Activated naive CD8-positive, alpha-beta T cell treated with anti-CD3 and anti-CD28 coated beads, Interleukin-2, amount 10 ng/mL, durations not matched to agents 7 days and 5 days (primary cell): Measurements from ENCODE around the gene FANK1. TPM values are rescaled to one million over a fixed set of nuclear protein-coding genes. Genes with fewer than 3 reads are reported as not detected.
"Not testable (repeated sequence)": the region's sequence is repeated elsewhere in the genome, so short reads cannot be mapped to it uniquely, and the experiment has no call there.

Experiments
- ATAC-seq: fragments of 150-1000 bp; cut with Tn5 transposase; one replicate; pipeline ENCODE4 v1.10.0; 2021; ENCODE audit warnings: low read depth, moderate library complexity
- POLR2A ChIA-PET: fragments of 350-600 bp; sonication (Branson Sonifier 250); formaldehyde crosslinking; loops from one replicate; lab custom pipeline; 2021; ENCODE audit warnings: antibody characterized with exemption; lab: Charles Lee
- DNase-seq: peaks from one replicate; pipeline ENCODE4 v3.0.0; 2021
- H3K27ac Mint-ChIP-seq: one replicate; pipeline ENCODE4 v1.8.0; 2022; ENCODE audit warnings: mild to moderate bottlenecking, mixed read lengths
- H3K27me3 Mint-ChIP-seq: one replicate; pipeline ENCODE4 v1.8.0; 2022; ENCODE audit warnings: mild to moderate bottlenecking, moderate library complexity, mixed read lengths
- H3K36me3 Mint-ChIP-seq: one replicate; pipeline ENCODE4 v1.8.0; 2021; ENCODE audit warnings: mild to moderate bottlenecking, mixed read lengths
- H3K4me1 Mint-ChIP-seq: one replicate; pipeline ENCODE4 v1.8.0; 2021; ENCODE audit warnings: mixed read lengths
- H3K4me3 Mint-ChIP-seq: one replicate; pipeline ENCODE4 v1.8.0; 2022; ENCODE audit warnings: mild to moderate bottlenecking, moderate library complexity, mixed read lengths
- H3K9me3 Mint-ChIP-seq: one replicate; pipeline ENCODE4 v1.8.0; 2021; ENCODE audit warnings: mixed read lengths
- total RNA-seq, 2 experiments: library from RNA; stranded (reverse); gene quantifications; one replicate each; pipeline ENCODE4 v1.2.3, GENCODE V29; 2021

The FANK1 gene
- total RNA-seq, 2 experiments from 2014 or later, result 0.69 to 0.96 TPM

DNA sequence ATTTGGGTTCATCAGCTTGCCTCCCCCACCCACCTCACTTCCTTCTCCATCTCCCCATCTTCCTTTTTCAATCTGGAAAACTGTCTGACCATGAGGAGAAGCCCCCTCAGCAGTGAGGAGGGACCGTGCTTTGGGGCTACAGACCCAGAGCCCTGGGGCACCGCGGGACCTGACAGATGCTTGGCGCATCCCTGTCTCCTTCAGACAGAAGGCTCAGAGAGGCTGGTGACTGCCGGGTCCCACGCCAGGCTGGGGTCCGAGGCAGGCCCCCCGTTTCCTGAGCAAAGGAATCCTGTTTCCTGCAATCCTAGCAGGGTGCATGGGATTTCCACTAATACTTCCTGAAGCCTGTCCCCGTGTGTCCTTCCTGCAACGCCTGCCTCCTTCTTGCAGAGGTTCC lies 147.0 kb downstream of the FANK1 start:
- H3K27me3 Mint-ChIP-seq, result peaks cover 2% of the 10 kb centered on the region
- H3K4me3 Mint-ChIP-seq, result no peak overlapping the region
- POLR2A ChIA-PET, result no interaction called here
- no peak for DNase-seq
- no peaks in the 10 kb centered on the region for H3K36me3 Mint-ChIP-seq
- peaks cover 7% of the 10 kb centered on the region for H3K4me1 Mint-ChIP-seq
- no peaks in the 10 kb centered on the region for H3K9me3 Mint-ChIP-seq
- no peak for ATAC-seq
- no peak overlapping the region for H3K27ac Mint-ChIP-seq

DNA sequence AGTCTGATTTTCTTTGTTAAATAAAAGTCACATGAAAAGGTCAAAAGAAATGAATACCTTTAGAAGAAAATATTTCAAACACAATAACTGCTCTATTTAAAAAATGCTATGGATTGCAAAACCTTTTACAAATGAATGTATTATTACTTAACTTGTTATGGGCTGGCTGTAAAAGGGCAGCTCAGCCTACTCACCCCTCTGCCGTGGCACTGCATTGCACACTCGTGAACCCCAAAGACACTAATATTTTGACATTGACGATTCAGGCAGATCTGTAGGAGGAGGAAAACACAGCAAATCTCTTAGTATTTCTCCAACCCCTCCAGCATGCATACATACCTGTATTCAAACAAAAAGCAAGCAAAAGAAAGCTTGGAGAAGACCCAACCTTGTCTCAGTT lies 149.5 kb downstream of the FANK1 start:
- DNase-seq (no peak), ATAC-seq (no peak)
- POLR2A ChIA-PET, result no interaction called here
- Mint-ChIP-seq H3K4me3 (no peak overlapping the region), H3K36me3 (no peaks in the 10 kb centered on the region), H3K27me3 (peaks cover 2% of the 10 kb centered on the region), H3K4me1 (peaks cover 7% of the 10 kb centered on the region), H3K27ac (no peak overlapping the region), H3K9me3 (no peaks in the 10 kb centered on the region)

DNA sequence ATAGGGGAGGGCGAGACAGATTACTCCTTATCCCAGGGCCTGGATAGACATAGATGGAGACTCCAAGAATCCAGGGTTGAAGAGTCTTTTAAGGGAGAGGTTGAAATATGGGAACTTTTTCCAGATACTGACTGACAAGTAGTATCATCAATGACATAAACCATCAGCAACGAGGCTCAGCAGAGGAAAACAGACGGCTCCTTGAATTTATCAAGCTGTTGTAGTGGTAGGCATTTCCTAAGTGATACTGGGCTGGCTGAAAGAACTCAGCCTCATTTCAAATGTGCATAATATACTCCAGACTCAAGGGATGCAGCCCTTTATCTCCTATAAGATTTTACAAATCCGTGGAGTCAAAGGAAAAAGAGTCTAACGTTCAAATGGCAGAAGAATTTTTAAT lies 150.5 kb downstream of the FANK1 start:
- POLR2A ChIA-PET, result no interaction called here

DNA sequence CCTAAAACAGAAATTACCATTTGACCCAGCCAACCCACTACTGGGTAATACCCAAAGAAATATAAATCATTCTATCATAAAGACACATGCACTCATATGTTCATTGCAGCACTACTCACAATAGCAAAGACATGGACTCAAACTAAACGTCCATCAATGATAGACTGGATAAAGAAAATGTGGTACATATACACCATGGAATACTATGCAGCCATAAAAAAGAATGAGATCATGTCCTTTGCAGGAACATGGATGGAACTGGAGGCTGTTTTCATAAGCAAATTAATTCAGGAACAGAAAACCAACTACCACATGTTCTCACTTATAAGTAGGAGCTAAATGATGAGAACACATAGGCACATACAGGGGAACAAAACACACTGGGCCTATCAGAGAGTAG lies 151.4 kb downstream of the FANK1 start:
- H3K4me1 Mint-ChIP-seq, DNase-seq, H3K27ac Mint-ChIP-seq, H3K36me3 Mint-ChIP-seq, POLR2A ChIA-PET, H3K9me3 Mint-ChIP-seq, H3K27me3 Mint-ChIP-seq, ATAC-seq, H3K4me3 Mint-ChIP-seq: not testable (repeated sequence)

More for the DNA sequence above, 150.5 kb downstream of the FANK1 start:
- H3K4me3 Mint-ChIP-seq, result no peak overlapping the region
- ATAC-seq (no peak), DNase-seq (no peak)
- H3K4me1 Mint-ChIP-seq, result peaks cover 3% of the 10 kb centered on the region
- H3K27me3 Mint-ChIP-seq, result peaks cover 2% of the 10 kb centered on the region
- no peak overlapping the region for H3K27ac Mint-ChIP-seq
- H3K9me3 Mint-ChIP-seq, result no peaks in the 10 kb centered on the region
- no peaks in the 10 kb centered on the region for H3K36me3 Mint-ChIP-seq

DNA sequence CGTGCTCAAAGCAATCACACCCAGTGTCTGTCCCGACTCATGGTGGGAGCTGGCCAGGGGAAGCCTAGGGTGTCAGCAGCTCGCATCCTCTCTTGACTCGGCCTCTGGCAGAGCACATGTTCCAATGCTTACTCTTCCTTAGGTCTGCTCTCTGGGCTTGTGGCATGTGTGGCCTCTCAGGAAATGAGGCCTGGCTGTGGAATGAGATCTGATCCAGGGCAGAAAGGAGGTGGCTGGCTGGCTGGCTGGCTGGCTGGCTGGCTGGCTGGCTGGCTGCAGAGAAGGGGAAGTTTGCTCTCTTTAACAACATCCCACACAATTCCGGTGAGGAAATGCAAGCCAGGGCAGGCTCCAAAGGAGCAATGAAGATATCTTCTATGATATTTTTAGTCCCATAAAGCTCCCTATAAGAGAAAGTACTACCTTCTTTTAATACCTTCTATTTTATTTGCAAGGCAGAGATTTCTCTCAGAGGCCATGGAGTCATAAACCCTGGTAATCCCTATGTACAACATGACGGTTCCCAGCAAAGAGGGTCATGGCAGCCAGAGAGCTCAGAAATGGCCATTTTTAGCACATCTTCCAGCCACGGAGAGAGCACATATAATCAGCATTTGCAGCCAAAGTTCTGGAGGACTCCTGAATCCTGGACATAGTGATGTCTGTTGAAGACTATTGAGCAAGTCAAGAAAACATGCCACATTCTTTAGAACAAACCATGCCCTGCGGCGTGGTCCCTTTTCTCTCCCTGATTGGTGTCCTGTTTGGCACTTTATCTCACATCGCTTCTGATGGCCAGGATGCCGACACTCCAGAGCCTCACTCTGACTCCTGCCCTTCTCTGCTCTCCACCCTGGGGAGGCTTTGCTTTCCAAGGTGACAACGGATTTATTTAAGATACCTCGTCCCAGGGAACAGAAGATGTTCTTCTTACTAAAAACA lies 153.7 kb downstream of the FANK1 start:
- Mint-ChIP-seq H3K4me3 (no peak overlapping the region), H3K4me1 (no peaks in the 10 kb centered on the region), H3K9me3 (no peaks in the 10 kb centered on the region), H3K36me3 (no peaks in the 10 kb centered on the region), H3K27me3 (peaks cover 2% of the 10 kb centered on the region), H3K27ac (no peak overlapping the region)
- POLR2A ChIA-PET, result no interaction called here
- DNase-seq, result no peak
- ATAC-seq, result no peak

DNA sequence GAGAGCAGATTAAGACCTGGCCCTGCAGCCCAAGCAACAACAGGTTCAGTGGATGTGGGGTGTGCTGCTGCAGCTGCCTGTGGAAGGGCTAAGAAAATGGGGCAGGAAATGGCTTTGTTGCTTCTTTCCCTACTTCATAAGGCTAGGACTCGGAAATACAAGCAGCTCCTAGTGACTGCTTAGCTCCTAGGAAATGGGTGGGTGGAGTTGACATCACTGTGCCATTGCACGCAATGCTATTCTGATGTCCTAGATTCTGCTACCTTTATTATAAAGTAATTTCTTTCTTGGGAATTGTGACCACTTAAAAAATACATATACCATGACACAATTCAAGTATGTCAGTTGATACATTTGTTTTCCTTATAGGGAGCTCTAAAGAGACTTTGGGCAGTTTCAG lies 155.8 kb downstream of the FANK1 start:
- Mint-ChIP-seq H3K36me3 (no peaks in the 10 kb centered on the region), H3K27me3 (no peaks in the 10 kb centered on the region), H3K4me3 (no peak overlapping the region), H3K9me3 (no peaks in the 10 kb centered on the region), H3K27ac (no peak overlapping the region), H3K4me1 (no peaks in the 10 kb centered on the region)
- no peak for ATAC-seq
- DNase-seq, result no peak
- POLR2A ChIA-PET, result no interaction called here

DNA sequence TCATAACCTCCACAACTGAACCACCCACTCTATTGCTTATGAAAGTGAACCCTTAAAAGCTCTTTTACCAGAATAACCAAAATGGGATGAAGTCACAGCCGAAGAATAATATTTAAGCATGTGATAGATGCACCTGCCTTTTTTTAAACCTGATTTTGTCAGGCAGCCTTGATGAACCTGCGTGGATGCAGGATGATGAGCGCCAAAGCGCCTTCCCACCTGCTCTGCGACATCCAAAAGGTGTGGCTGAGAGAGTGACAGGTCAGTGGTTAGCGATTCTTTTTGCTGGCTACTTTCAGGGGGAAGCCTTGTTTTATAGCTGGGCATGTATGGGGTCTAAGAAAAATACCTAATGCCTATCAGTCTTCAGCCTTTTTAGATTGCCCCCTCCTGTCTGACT lies 157.8 kb downstream of the FANK1 start:
- no peaks in the 10 kb centered on the region for H3K4me1 Mint-ChIP-seq
- no peak overlapping the region for H3K27ac Mint-ChIP-seq
- H3K4me3 Mint-ChIP-seq, result no peak overlapping the region
- ATAC-seq (no peak), DNase-seq (no peak)
- no peaks in the 10 kb centered on the region for H3K36me3 Mint-ChIP-seq
- POLR2A ChIA-PET, result no interaction called here
- peaks cover 3% of the 10 kb centered on the region for H3K27me3 Mint-ChIP-seq
- H3K9me3 Mint-ChIP-seq, result no peaks in the 10 kb centered on the region

DNA sequence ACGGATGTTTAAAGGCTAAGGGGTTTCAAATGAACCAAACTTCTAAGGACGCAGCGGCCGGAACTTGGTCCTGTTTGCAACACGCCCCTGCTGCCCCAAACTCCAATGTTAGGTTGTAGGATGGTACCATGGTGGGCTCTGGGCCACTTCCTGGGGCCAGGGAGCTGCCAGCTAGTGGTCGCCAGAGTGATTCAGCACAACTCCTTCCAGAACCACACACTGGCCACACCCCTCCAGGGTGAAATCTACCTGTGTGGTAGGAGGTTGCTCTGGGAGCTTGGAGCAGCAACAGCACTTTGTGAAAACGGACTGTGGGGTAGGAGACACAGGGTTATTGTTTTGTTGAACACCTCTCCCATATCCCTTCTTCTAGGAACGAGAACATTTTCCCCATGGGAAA lies 161.1 kb downstream of the FANK1 start:
- POLR2A ChIA-PET, result no interaction called here
- H3K36me3 Mint-ChIP-seq, result no peaks in the 10 kb centered on the region
- no peaks in the 10 kb centered on the region for H3K4me1 Mint-ChIP-seq
- H3K9me3 Mint-ChIP-seq, result no peaks in the 10 kb centered on the region
- DNase-seq (no peak), ATAC-seq (no peak)
- no peak overlapping the region for H3K4me3 Mint-ChIP-seq
- no peak overlapping the region for H3K27ac Mint-ChIP-seq
- H3K27me3 Mint-ChIP-seq, result peaks cover 9% of the 10 kb centered on the region

DNA sequence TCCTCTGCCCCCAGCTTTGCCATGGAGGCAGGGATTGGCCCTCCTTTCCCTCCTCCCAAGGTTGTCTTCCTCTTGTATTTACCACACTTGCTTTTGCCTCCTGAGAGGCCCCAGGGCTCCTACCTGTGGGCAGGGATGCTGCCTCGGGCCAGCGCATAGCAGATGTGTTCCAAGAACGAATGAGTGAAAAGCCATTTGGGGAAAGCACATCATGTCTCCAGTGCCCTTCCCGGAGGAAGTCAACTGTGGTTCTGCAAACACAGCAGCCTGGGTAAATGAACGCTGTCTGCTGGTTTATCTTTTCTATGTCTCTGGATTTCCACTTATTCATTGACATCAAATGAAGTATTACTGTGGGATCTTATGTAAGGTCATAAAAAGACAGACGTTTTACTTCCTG lies 161.7 kb downstream of the FANK1 start:
- peaks cover 9% of the 10 kb centered on the region for H3K27me3 Mint-ChIP-seq
- H3K4me1 Mint-ChIP-seq, result no peaks in the 10 kb centered on the region
- H3K36me3 Mint-ChIP-seq, result no peaks in the 10 kb centered on the region
- no peak for DNase-seq
- ATAC-seq, result no peak
- no peak overlapping the region for H3K4me3 Mint-ChIP-seq
- H3K9me3 Mint-ChIP-seq, result no peaks in the 10 kb centered on the region
- POLR2A ChIA-PET, result no interaction called here
- H3K27ac Mint-ChIP-seq, result no peak overlapping the region

DNA sequence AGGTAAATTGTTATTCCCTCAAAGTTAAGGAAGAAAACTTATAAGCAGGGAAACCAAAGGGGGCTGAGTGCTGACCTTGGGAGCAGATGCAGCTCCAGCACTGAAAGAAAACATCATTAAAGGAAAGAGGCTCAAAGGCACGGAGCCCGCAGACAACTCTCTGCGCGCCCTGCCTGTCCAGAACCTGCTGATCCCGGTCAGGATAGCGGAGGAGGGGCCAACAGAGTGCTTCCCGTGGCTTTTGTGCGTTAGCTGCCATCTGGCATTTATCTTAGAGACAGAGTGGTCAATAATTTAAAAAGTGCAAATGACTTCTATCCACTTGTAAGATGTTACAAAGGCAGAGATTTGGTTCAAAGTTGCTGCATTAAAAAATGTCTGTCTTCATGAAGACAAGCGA lies 162.1 kb downstream of the FANK1 start:
- ATAC-seq (no peak), DNase-seq (no peak)
- H3K36me3 Mint-ChIP-seq, result no peaks in the 10 kb centered on the region
- peaks cover 9% of the 10 kb centered on the region for H3K27me3 Mint-ChIP-seq
- no peaks in the 10 kb centered on the region for H3K9me3 Mint-ChIP-seq
- no peak overlapping the region for H3K27ac Mint-ChIP-seq
- no peak overlapping the region for H3K4me3 Mint-ChIP-seq
- POLR2A ChIA-PET, result no interaction called here
- H3K4me1 Mint-ChIP-seq, result no peaks in the 10 kb centered on the region

Other genes starting within 250 kb of the FANK1 start
- not detected for gene TEX36, start 213.4 kb upstream of the FANK1 start, total RNA-seq
- 10 to 100 TPM; 43.9 to 45.8 TPM for gene EDRF1, start 176.9 kb upstream of the FANK1 start, total RNA-seq
- under 1 TPM; 0.20 to 0.25 TPM for gene MMP21, start 120.7 kb upstream of the FANK1 start, total RNA-seq
- gene UROS, start 73.3 kb upstream of the FANK1 start, total RNA-seq, result 10 to 100 TPM; 45.4 to 45.9 TPM
- gene BCCIP, start 73.0 kb upstream of the FANK1 start, total RNA-seq, result 10 to 100 TPM; 44.3 to 44.9 TPM
- 10 to 100 TPM; 19.1 to 21.1 TPM for gene DHX32, start 15.3 kb upstream of the FANK1 start, total RNA-seq